Tibial nerve (tissue), 4 donors: ENCODE data around the gene TXNDC2.

Experiments
- EP300 ChIP-seq, 2 donors: sonication (generic); formaldehyde crosslinking; IDR thresholded peaks; one replicate each; pipeline ENCODE4 v1.6.1; 2017; ENCODE audit warnings: antibody characterized with exemption in 2 of 2, mild to moderate bottlenecking in 1 of 2
- POLR2A ChIP-seq, 2 donors: fragments of 450-650 bp; IDR thresholded peaks; one replicate each; pipeline ENCODE4 v1.6.1; 2017; ENCODE audit warnings: antibody characterized with exemption in 2 of 2, mild to moderate bottlenecking in 2 of 2, moderate library complexity in 2 of 2
- TF ChIP-seq, protein P1 (sequence below), 5 experiments: fragments of 200-600 bp in 3 of 5; fragments of 450-650 bp in 2 of 5; sonication (generic) in 3 of 5; IDR thresholded peaks; one replicate each; pipeline ENCODE4 v1.5.1; 2016 to 2019; ENCODE audit warnings: antibody characterized with exemption in 5 of 5, mild to moderate bottlenecking in 3 of 5, moderate library complexity in 2 of 5

DNA sequence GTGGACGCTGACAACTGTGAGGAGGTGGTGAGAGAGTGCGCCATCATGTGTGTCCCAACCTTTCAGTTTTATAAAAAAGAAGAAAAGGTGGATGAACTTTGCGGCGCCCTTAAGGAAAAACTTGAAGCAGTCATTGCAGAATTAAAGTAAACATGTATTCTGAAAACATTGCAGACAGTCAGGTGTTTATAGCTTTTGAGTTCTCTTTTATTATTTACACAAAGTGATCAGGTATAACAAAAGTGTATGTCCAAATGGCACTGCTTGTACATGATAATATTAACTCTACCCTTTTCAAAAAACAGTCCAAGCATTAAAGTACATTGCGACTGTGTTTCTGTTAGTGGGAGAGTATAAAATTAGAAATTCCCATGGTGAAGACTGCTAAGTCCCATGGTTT lies 2.2 kb downstream of the TXNDC2 start:
- no peak for TF ChIP-seq POLR2A (IDR thresholded peaks at IDR 0.05)
- TF ChIP-seq, protein P1, sequence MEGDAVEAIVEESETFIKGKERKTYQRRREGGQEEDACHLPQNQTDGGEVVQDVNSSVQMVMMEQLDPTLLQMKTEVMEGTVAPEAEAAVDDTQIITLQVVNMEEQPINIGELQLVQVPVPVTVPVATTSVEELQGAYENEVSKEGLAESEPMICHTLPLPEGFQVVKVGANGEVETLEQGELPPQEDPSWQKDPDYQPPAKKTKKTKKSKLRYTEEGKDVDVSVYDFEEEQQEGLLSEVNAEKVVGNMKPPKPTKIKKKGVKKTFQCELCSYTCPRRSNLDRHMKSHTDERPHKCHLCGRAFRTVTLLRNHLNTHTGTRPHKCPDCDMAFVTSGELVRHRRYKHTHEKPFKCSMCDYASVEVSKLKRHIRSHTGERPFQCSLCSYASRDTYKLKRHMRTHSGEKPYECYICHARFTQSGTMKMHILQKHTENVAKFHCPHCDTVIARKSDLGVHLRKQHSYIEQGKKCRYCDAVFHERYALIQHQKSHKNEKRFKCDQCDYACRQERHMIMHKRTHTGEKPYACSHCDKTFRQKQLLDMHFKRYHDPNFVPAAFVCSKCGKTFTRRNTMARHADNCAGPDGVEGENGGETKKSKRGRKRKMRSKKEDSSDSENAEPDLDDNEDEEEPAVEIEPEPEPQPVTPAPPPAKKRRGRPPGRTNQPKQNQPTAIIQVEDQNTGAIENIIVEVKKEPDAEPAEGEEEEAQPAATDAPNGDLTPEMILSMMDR (IDR thresholded peaks at IDR 0.05), result no peak
- no peak for TF ChIP-seq EP300 (IDR thresholded peaks at IDR 0.05)
